ENCODE data around the gene SDF2.

Gene SDF2

GRCh38 chr17:28704219-28704858 lies 42.6 kb upstream of the SDF2 start:
- Histone ChIP-seq H3K9ac (ENCODE audit: low read depth, low read length, poor library complexity, severe bottlenecking) (no peak overlapping the region), H3K4me2 (ENCODE audit: low read depth, low read length, poor library complexity, severe bottlenecking) (no peak overlapping the region), H3K9me3 (ENCODE audit: insufficient read depth, low read depth, low read length) (no peaks in the 10 kb centered on the region), H3K9me2 (replicated peaks; ENCODE audit: low read depth, low read length) (no peaks in the 10 kb centered on the region), H3K36me3 (ENCODE audit: insufficient read depth, low read length) (peaks cover 46% of the 10 kb centered on the region; the same call in 1 of the 2 replicates), H3K4me1 (ENCODE audit: insufficient read depth, low read length, poor library complexity, severe bottlenecking) (no peaks in the 10 kb centered on the region), H2AFZ (ENCODE audit: low read length) (no peak overlapping the region), H4K20me1 (ENCODE audit: insufficient read depth, low read length, poor library complexity, severe bottlenecking) (no peaks in the 10 kb centered on the region), H3K79me2 (ENCODE audit: insufficient read depth, low read length) (peaks cover 4% of the 10 kb centered on the region; the same call in 1 of the 2 replicates), H3K4me3 (ENCODE audit: low read length, poor library complexity, severe bottlenecking) (no peak overlapping the region), H3F3A (ENCODE audit: low read depth) (no peaks in the 10 kb centered on the region), H3K27me3 (ENCODE audit: insufficient read depth, low read length, poor library complexity, severe bottlenecking) (no peaks in the 10 kb centered on the region)
- TF ChIP-seq EZH2phosphoT487 (IDR thresholded peaks at IDR 0.05; ENCODE audit: borderline replicate concordance) = no peak
- TF ChIP-seq CTCF (conservative IDR thresholded peaks at IDR 0.05; ENCODE audit: low read length) = no peak

GRCh38 chr17:28703552-28704218 lies 42.0 kb upstream of the SDF2 start:
- Histone ChIP-seq H3K4me3 (ENCODE audit: low read length, poor library complexity, severe bottlenecking) (no peak overlapping the region), H3K9me2 (replicated peaks; ENCODE audit: low read depth, low read length) (no peaks in the 10 kb centered on the region), H3K27me3 (ENCODE audit: insufficient read depth, low read length, poor library complexity, severe bottlenecking) (no peaks in the 10 kb centered on the region), H3K79me2 (ENCODE audit: insufficient read depth, low read length) (no peaks in the 10 kb centered on the region), H3K4me1 (ENCODE audit: insufficient read depth, low read length, poor library complexity, severe bottlenecking) (no peaks in the 10 kb centered on the region), H4K20me1 (ENCODE audit: insufficient read depth, low read length, poor library complexity, severe bottlenecking) (no peaks in the 10 kb centered on the region), H2AFZ (ENCODE audit: low read length) (no peak overlapping the region), H3K9me3 (ENCODE audit: insufficient read depth, low read depth, low read length) (no peaks in the 10 kb centered on the region), H3F3A (ENCODE audit: low read depth) (no peaks in the 10 kb centered on the region), H3K9ac (ENCODE audit: low read depth, low read length, poor library complexity, severe bottlenecking) (no peak overlapping the region), H3K4me2 (ENCODE audit: low read depth, low read length, poor library complexity, severe bottlenecking) (no peak overlapping the region), H3K36me3 (ENCODE audit: insufficient read depth, low read length) (peaks cover 53% of the 10 kb centered on the region; the same call in 1 of the 2 replicates)
- no peak for TF ChIP-seq EZH2phosphoT487 (IDR thresholded peaks at IDR 0.05; ENCODE audit: borderline replicate concordance)

- peaks cover 62% of the 10 kb centered on the region; the same call in 1 of the 2 replicates for H3K36me3 ChIP-seq (ENCODE audit: insufficient read depth, low read length)
Measured at GRCh38 chr17:28702752-28703150, 41.0 kb upstream of the SDF2 start.

More at GRCh38 chr17:28702752-28703150, 41.0 kb upstream of the SDF2 start:
- no peaks in the 10 kb centered on the region for H3K9me2 ChIP-seq (replicated peaks; ENCODE audit: low read depth, low read length)
- H3F3A ChIP-seq (ENCODE audit: low read depth) = no peaks in the 10 kb centered on the region
- no peaks in the 10 kb centered on the region for H3K79me2 ChIP-seq (ENCODE audit: insufficient read depth, low read length)
- no peak overlapping the region for H2AFZ ChIP-seq (ENCODE audit: low read length)
- H4K20me1 ChIP-seq (ENCODE audit: insufficient read depth, low read length, poor library complexity, severe bottlenecking) = no peaks in the 10 kb centered on the region
- H3K4me3 ChIP-seq (ENCODE audit: low read length, poor library complexity, severe bottlenecking) = no peak overlapping the region
- no peaks in the 10 kb centered on the region for H3K4me1 ChIP-seq (ENCODE audit: insufficient read depth, low read length, poor library complexity, severe bottlenecking)
- no peaks in the 10 kb centered on the region for H3K27me3 ChIP-seq (ENCODE audit: insufficient read depth, low read length, poor library complexity, severe bottlenecking)
- no peak overlapping the region for H3K4me2 ChIP-seq (ENCODE audit: low read depth, low read length, poor library complexity, severe bottlenecking)
- TF ChIP-seq EZH2phosphoT487 (IDR thresholded peaks at IDR 0.05; ENCODE audit: borderline replicate concordance) (no peak), CTCF (conservative IDR thresholded peaks at IDR 0.05; ENCODE audit: low read length) (no peak)
- H3K9me3 ChIP-seq (ENCODE audit: insufficient read depth, low read depth, low read length) = no peaks in the 10 kb centered on the region
- H3K9ac ChIP-seq (ENCODE audit: low read depth, low read length, poor library complexity, severe bottlenecking) = no peak overlapping the region

Data from Loucy (cell line).